GM18502 (cell line): ENCODE results near the gene PABPN1L.

Experiments
- ATAC-seq: cut with Tn5 transposase; IDR thresholded peaks from one replicate; pipeline ENCODE4 v1.9.1; 2021; ENCODE audit warnings: mild to moderate bottlenecking; ENCODE audit not compliant: unreplicated experiment, poor library complexity

Gene PABPN1L

GRCh38 chr16:88854306-88855111 lies 12.0 kb downstream of the PABPN1L start:
- ATAC-seq = no peak

- no peak for ATAC-seq
Measured at GRCh38 chr16:88853325-88853941, 13.0 kb downstream of the PABPN1L start.

- ATAC-seq = no peak
Measured at GRCh38 chr16:88851616-88852015, 14.8 kb downstream of the PABPN1L start.

- no peak for ATAC-seq
Measured at GRCh38 chr16:88850531-88851199, 15.8 kb downstream of the PABPN1L start.

GRCh38 chr16:88848557-88848956 lies 17.9 kb downstream of the PABPN1L start:
- ATAC-seq = no peak

- ATAC-seq = no peak
Measured at GRCh38 chr16:88847654-88848053, 18.8 kb downstream of the PABPN1L start.

- no peak for ATAC-seq
Measured at GRCh38 chr16:88846088-88846487, 20.4 kb downstream of the PABPN1L start.

- no peak for ATAC-seq
Measured at GRCh38 chr16:88844419-88845036, 21.9 kb downstream of the PABPN1L start.

GRCh38 chr16:88843256-88843655 lies 23.2 kb downstream of the PABPN1L start:
- no peak for ATAC-seq

- no peak for ATAC-seq
Measured at GRCh38 chr16:88842806-88843205, 23.7 kb downstream of the PABPN1L start.

GRCh38 chr16:88842308-88842756 lies 24.1 kb downstream of the PABPN1L start:
- ATAC-seq = no peak

GRCh38 chr16:88841521-88842307 lies 24.7 kb downstream of the PABPN1L start:
- ATAC-seq = no peak

GRCh38 chr16:88840600-88841215 lies 25.8 kb downstream of the PABPN1L start:
- ATAC-seq = no peak

GRCh38 chr16:88839745-88840599 lies 26.5 kb downstream of the PABPN1L start:
- ATAC-seq = no peak

- no peak for ATAC-seq
Measured at GRCh38 chr16:88839026-88839529, 27.4 kb downstream of the PABPN1L start.

- ATAC-seq = no peak
Measured at GRCh38 chr16:88838566-88838965, 27.9 kb downstream of the PABPN1L start.

- ATAC-seq = no peak
Measured at GRCh38 chr16:88837806-88838205, 28.7 kb downstream of the PABPN1L start.

- ATAC-seq = no peak
Measured at GRCh38 chr16:88836791-88837190, 29.7 kb downstream of the PABPN1L start.

GRCh38 chr16:88835818-88836217 lies 30.6 kb downstream of the PABPN1L start:
- ATAC-seq = no peak
